NK-92 (cell line): ENCODE results near the gene COPG2.

Experiments used
- DNase-seq: peaks from one replicate; lab custom pipeline; 2025; ENCODE audit not compliant: unreplicated experiment; lab: John Stamatoyannopoulos, UW

Gene COPG2

GRCh38 chr7:130500910-130501309 is 167.6 kb downstream of the COPG2 start:
- no peak for DNase-seq

DNA sequence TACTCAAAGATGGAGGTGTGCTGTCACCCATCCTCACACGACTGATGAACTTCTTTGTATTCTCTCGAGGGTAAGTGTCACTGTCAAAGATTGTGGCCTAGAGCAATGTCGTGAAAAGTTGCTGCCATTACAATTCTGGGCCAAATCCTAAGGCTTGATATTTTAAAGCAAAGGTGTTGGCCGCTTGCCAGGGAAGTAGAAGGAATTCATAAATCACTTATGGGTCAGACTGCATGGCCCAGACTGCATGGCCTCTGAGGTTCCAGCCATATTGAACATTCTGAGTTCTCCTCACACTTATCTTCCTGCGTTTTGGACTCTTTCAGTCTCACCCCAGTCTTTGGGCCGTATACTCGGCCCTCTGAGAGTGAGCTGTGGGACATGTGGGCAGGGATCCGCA is 168.1 kb downstream of the COPG2 start:
- no peak for DNase-seq

DNA sequence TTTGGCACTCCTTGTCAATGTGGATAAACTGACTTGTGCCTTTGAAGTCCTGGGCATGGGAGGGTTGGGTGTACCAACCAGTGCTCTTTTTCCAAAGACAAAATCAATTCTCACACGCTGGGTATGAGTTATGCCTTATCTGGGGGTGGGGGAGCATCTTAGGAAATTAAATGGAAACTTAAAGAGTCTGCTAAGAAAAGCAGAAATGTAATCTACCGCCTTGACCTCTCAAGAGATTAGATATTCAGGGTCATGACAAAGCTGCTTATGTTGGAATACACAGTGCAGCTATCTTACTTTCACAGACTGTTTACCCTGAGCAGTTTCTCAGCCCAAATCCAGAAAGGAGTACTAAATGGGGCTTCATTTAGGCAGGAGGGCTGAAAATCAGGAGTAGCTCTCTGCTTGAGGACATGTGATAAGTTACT is 174.1 kb downstream of the COPG2 start:
- DNase-seq: no peak

GRCh38 chr7:130493275-130493873 is 175.2 kb downstream of the COPG2 start:
- DNase-seq: no peak

DNA sequence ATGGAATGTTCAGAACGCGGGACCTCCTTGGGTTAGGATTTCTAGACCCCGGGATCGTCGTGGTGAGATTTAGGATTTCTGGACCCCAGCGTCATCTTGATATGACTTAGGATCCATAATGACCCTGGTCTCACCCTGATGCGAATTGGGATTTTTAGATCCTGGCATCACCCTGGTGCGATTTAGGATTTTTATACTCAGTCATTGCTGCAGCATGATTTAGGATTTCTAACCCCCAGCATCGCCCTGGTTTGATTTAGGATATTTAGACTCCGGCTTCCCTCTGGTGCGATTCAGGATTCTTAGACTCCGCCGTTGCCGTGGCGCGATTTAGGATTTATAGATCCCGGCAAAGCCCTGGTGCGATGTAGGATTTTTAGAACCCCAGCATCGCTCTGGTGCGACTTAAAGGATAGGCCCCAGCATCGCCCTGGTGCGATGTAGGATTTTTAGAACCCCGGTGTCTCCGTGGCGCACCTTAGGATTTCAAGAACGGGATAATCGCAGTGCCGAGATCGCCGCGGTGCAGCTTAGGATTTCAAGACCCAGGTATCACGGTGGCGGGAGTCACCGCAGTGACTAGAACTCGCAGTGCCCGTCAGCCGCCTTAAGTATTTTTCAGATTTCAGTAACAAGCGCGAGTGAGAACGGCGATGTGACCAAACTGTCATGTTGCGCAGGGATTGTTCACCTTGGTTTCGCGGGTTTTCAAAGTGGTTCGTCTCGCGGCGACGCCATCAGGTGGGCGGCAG is 175.8 kb downstream of the COPG2 start:
- DNase-seq: no peak

- DNase-seq: no peak
These were observed 176.6 kb downstream of the COPG2 start, which contains the start of gene MEST for GRCh38 chr7:130491841-130492522. Gene MEST, plus strand, starts transcription at chr7:130492085. Its CDS starts 229 bp downstream, at chr7:130492314.

DNA sequence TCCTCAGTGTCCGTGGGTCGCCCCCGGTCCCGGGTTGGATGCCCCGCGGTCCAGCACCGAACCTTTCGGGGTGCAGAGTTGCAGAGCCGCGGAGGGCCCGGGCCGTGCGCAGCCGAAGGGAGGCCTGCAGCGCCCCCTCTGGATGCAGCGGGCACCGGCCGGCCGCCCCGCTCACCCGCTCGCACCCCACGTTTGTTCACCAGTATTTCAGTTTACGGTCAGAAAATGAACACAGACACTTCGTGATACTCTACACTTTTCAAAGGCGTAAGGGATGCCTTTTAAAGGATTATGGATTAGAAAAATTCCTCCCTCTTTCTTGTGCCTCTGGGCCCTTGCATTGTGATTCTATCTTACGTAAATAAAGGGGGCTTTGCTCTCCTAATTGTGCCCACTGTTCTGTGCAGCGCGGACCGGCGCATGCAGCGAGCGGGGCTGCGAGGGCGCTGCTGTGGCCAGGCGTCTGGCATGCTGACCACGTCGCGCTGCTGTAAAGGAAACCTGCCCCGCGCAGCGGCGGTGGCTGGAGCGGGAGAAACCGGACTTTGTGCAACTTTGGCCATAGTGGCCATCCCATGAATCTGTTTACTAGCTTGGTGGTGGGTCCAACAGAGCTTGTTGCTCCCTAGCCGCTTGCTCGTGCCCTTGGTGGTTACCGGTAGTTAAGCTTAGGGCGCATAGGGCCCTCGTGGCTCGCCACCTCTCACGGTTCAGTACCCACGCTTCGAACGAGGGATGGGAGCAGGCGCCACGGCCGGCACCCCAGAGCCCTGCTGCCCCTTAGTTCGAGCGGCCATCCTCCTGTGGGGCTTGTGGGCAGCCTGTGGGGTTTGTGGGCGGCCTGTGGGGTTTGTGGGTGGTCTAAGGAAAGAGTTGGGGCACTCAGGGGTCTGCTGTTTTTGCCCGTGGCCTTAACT is 177.4 kb downstream of the COPG2 start:
- DNase-seq: no peak

- DNase-seq: no peak
These were observed 178.2 kb downstream of the COPG2 start for GRCh38 chr7:130490311-130490791.

DNA sequence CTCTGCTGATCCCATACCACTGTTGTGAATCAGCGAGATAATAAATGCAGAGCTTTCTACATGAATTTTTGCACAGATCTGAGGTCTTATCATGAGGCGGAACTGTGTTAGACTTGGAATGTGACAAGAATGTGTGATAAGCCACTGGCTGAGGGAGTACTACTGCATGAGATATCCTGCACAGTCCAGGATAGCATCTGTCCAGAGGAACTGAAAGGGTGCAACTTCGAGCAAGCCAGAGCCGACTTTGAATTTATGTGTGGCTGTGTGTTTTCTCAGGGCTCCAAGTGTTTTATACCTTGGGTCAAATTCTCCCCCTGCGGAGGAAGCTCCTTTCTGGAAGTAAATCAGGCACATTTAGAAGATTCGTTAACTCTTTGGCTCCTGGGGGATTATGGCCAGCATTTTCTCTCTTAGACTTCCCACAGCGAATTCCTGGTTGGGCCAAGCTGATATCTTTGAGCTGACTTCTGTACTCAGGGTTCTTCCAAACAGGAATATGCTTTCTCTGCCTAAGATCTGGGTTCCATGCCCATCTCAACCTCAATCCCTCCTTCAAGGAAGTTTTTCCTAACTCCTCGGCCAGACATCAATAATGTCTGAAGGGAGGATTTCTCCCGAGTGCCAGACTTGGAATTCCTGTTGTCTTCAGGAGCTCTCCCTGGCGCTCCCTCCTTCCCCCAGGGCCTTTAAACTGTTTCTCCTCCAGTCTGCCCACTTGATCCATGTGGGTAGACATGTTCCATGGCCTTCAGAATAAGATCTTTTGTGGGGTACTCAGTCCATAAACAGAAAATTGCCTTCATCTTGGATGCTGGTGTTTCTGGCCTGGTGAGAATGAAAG is 179.2 kb downstream of the COPG2 start:
- no peak for DNase-seq

DNA sequence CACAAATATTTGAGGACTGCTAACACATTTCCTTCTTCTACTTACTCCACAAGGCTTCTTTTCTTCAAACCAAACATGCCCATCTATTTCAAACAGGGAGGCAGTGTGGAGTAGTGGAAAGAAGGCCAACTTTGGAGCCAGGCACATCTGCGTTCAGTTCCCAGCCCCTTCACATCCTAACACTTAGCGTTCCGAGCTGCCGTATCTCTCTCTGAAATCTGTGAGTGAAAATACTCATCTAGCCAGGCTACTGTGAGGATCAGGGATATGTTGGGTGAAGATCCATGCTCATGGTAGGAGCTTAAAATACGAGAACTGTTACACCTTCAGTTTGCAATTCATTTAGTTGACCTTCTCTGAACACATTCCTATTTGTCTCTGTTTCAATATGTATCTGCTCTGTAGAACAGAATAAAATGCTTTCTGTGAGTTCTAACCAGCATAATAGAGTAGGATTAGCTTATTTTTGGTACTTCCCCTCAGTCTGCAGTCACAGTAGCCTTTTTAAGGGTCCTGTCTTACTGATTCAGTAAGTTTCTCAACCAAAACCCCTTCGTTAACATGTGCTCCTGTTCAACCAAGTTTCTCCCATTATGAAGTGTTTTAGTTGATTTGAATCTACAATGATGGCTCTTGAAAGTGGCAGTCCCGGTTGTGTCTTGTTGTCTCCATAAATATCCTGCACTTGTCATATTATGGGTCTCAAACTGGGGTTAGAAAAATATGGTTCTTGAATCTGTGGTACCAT is 180.0 kb downstream of the COPG2 start:
- no peak for DNase-seq

DNA sequence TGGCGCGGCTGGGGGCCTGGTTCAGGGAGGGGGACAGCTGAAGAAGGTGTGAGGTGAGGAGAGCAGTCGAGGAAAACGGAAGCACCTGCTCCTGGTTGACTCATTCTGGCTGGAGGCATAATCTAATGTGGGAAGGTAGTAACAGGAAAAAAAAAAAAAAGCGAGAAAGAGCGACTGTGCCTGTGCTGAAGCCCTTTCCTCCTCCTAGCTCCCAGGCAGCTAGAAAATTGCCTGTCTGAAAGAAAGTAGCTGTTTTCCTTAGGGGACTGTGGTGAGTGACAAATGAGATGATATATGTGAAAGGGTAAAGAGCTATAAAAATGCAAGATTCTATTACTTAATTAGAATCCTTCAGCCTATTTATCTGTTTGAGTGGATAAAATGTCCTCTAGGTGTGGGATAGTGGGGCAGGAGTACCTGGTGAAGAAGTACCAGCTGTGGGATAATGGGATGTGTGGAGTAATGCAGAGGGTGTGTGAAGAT is 181.6 kb downstream of the COPG2 start:
- DNase-seq: no peak

GRCh38 chr7:130486114-130486953 is 182.2 kb downstream of the COPG2 start:
- no peak for DNase-seq

DNA sequence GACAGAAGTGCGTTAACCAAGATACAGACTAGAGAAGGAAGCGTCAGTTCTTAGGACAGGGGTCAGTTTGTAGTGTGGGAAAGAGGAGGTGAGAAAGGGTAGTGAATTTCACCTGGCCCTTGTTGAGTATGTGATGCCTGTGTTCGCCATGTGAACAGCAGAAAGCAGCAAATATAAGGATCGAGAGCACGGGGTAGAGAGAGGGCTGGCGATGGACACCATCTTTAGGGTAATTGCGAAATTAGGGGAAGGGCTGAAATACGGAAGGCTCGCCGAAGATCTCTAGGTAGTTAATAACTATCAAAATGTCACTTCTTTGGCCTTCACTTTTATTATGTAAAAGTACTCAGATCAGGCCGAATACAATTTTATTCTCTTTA is 182.8 kb downstream of the COPG2 start:
- DNase-seq: no peak

DNA sequence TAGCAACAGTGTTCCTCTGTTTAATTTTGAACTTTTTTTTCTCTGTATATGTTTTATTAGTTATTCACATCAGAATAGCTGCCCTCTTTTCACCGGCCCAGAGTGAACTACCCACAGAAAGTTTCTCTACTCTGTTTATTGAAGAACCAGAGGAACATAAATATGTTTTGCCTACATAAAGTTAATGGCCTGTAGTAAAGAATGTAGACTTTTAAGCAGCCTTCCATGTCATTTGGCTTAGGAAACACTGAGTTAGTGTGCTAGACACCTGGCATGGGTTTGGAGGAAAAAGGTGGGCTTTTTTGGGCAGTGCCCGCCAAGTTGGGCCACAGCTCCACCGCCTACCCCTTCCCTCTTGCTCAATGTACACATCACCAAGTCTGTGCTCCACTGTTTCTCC is 185.5 kb downstream of the COPG2 start:
- DNase-seq: no peak

- no peak for DNase-seq
These were observed 186.7 kb downstream of the COPG2 start for GRCh38 chr7:130481898-130482297.

DNA sequence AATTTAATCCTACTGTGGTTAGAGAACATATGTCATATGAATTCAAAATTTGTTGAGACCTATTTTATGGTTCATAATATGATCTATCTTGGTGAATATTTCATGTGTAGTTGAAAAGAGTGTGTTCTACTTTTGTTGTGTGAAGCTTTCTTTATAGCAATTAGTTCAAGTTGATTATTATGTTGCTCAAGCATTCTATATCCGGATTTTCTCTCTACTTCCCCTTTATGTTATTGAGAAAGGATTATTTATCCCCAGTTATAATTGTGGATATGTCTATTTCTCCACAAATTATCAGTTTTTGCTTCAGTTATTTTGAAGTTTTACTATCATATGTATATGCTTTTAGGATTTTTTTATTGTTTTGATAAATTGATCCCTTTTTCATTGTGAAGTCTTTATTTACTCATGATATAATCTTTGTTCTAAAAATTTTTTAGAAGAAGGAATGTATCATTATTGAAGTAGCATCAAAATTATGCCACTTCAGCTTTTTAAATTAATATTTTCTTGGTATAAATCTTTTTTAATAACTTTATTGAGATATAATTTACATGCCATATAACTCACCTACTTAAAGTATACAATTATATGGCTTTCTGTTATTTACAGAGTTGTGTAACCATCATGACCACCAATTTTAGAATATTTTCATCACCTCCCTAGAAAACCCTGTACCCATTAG is 188.7 kb downstream of the COPG2 start:
- DNase-seq: no peak

- DNase-seq: no peak
These were observed 189.6 kb downstream of the COPG2 start for GRCh38 chr7:130478991-130479390.
